Neutrophil (primary cell): ENCODE measurements around the gene TREML4.

Experiments used
- H3K27ac ChIP-seq: fragments of 200-600 bp; sonication (generic); 2 replicates; pipeline ENCODE4 v1.5.1; 2016; ENCODE audit warnings: mild to moderate bottlenecking, moderate library complexity
- H3K27me3 ChIP-seq: fragments of 200-600 bp; sonication (generic); 2 replicates; pipeline ENCODE4 v1.6.0; 2016; ENCODE audit warnings: mild to moderate bottlenecking
- H3K36me3 ChIP-seq: fragments of 200-600 bp; sonication (generic); 2 replicates; pipeline ENCODE4 v1.5.1; 2017
- H3K4me1 ChIP-seq, 2 experiments: fragments of 200-600 bp in 1 of 2; sonication (generic) in 1 of 2; 1 replicate in 1 of 2; 2 replicates in 1 of 2; pipeline versions ENCODE4 v1.5.1 to v1.6.1; 2013 to 2016; ENCODE audit warnings: low read depth in 1 of 2, low read length in 1 of 2, mild to moderate bottlenecking in 1 of 2, moderate library complexity in 1 of 2; ENCODE audit not compliant: control insufficient read depth in 1 of 2, insufficient read depth in 1 of 2
- H3K4me3 ChIP-seq, 2 experiments: fragments of 200-600 bp in 1 of 2; sonication (generic) in 1 of 2; 1 replicate in 1 of 2; 2 replicates in 1 of 2; pipeline ENCODE4 v1.5.1; 2013 to 2016; ENCODE audit warnings: low read depth in 1 of 2, low read length in 1 of 2, mild to moderate bottlenecking in 1 of 2, moderate library complexity in 1 of 2
- H3K9me3 ChIP-seq: fragments of 200-600 bp; sonication (generic); 2 replicates; pipeline ENCODE4 v1.5.1; 2016
- TF ChIP-seq, protein P1 (sequence below): fragments of 200-600 bp; sonication (generic); IDR thresholded peaks from 2 replicates; pipeline ENCODE4 v1.5.1; 2016; ENCODE audit warnings: antibody characterized with exemption

Gene TREML4

DNA sequence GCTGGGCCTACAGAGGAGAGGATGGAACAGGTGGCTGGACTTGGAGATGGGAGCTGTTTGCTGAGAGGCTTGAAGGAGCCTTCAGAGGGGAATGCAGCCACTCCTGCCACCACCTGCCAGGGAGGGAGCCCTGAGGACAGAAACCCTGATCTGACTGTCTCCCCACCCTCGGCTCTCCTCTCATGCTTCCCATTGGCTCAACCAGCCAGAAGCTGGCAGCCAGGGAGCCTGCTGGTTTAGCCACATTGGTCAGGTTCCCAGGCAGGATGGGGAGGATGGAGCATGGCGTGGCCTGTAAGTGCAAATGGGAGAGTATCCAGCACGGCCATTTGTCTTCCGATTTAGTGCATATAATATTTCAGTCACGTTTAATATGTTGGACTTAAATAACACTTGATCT is 45.6 kb downstream of the TREML4 start:
- Histone ChIP-seq H3K4me3 (peak overlapping the region; percentile 19 to 53), H3K27me3 (no peaks in the 10 kb centered on the region), H3K27ac (peak overlapping the region; percentile 94), H3K36me3 (peaks cover 61% of the 10 kb centered on the region), H3K9me3 (no peaks in the 10 kb centered on the region), H3K4me1 (peaks cover 100% of the 10 kb centered on the region in 2 experiments)
- TF ChIP-seq, protein P1, sequence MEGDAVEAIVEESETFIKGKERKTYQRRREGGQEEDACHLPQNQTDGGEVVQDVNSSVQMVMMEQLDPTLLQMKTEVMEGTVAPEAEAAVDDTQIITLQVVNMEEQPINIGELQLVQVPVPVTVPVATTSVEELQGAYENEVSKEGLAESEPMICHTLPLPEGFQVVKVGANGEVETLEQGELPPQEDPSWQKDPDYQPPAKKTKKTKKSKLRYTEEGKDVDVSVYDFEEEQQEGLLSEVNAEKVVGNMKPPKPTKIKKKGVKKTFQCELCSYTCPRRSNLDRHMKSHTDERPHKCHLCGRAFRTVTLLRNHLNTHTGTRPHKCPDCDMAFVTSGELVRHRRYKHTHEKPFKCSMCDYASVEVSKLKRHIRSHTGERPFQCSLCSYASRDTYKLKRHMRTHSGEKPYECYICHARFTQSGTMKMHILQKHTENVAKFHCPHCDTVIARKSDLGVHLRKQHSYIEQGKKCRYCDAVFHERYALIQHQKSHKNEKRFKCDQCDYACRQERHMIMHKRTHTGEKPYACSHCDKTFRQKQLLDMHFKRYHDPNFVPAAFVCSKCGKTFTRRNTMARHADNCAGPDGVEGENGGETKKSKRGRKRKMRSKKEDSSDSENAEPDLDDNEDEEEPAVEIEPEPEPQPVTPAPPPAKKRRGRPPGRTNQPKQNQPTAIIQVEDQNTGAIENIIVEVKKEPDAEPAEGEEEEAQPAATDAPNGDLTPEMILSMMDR = no peak

DNA sequence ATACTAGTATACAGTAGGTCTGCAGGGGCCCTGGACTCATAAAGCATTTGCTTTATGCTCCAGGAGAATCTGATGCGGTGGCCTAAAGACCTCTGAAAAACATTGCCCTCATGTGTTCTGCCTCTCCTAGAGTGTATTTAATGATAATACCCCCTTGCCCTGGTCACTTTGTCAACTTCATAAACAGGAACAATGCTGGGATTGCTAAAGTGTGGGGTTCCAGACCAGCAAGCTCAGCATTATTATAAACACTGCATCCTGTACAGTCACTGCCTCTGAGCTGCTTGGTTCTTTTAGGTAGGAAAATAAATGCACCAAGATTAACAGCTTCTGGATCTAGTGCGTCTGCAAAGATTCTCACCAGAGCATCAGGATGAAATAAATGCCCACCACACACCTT is 46.1 kb downstream of the TREML4 start:
- peaks cover 67% of the 10 kb centered on the region for H3K36me3 ChIP-seq
- peaks cover 100% of the 10 kb centered on the region in 2 experiments for H3K4me1 ChIP-seq
- no peaks in the 10 kb centered on the region for H3K27me3 ChIP-seq
- H3K27ac ChIP-seq = peak overlapping the region; percentile 94
- H3K4me3 ChIP-seq = peak overlapping the region in 1 of 2 experiments; percentile 53
- TF ChIP-seq, protein P1 = no peak
- no peaks in the 10 kb centered on the region for H3K9me3 ChIP-seq

DNA sequence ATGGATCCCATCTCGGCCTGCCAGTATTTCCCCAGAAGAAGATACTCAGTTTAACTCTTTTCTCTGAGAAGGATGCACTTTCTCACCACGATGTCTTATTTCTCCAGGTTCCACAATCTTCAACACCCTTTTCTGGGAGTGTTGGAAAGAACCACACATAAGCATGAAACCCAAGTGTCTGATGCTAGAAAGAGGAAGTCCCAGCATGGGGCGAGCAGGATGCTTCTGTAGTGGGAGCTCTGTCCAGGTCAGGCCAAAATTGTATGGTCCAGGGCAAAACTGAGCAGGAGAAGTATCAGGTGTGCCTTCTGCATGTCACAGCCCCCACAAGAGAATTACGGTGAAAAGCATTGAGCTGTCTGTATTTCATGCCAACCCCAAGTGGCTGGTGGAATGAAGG is 47.3 kb downstream of the TREML4 start:
- peaks cover 100% of the 10 kb centered on the region in 2 experiments for H3K4me1 ChIP-seq
- TF ChIP-seq, protein P1 = no peak
- H3K27ac ChIP-seq = peak overlapping the region; percentile 94
- H3K9me3 ChIP-seq = no peaks in the 10 kb centered on the region
- no peaks in the 10 kb centered on the region for H3K27me3 ChIP-seq
- H3K4me3 ChIP-seq = peak overlapping the region; percentile 4 to 53
- peaks cover 75% of the 10 kb centered on the region for H3K36me3 ChIP-seq

DNA sequence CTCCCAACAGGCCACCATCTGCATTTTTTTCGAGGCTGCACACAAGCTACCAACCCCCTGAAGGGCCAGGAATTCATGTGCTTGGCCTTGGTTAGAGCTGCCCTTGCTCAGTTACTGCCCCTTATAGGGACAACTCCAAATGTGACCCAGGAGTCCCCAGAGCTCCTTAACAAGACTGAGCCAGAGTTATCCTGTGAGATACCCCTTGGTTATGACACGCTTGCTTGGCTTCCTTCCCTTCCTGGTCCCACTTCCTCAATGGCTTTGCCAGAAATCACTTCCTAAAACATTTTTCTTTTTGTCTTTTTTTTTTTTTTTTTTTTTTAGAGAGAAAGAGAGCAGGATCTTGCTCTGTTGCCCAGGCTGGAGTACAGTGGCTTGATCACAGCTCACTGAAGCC is 49.5 kb downstream of the TREML4 start:
- H3K9me3 ChIP-seq = no peaks in the 10 kb centered on the region
- peak overlapping the region; percentile 94 for H3K27ac ChIP-seq
- TF ChIP-seq, protein P1 = no peak
- peaks cover 99 to 100% of the 10 kb centered on the region in 2 experiments for H3K4me1 ChIP-seq
- H3K36me3 ChIP-seq = peaks cover 96% of the 10 kb centered on the region
- H3K27me3 ChIP-seq = no peaks in the 10 kb centered on the region
- H3K4me3 ChIP-seq = peak overlapping the region; percentile 49 to 82

DNA sequence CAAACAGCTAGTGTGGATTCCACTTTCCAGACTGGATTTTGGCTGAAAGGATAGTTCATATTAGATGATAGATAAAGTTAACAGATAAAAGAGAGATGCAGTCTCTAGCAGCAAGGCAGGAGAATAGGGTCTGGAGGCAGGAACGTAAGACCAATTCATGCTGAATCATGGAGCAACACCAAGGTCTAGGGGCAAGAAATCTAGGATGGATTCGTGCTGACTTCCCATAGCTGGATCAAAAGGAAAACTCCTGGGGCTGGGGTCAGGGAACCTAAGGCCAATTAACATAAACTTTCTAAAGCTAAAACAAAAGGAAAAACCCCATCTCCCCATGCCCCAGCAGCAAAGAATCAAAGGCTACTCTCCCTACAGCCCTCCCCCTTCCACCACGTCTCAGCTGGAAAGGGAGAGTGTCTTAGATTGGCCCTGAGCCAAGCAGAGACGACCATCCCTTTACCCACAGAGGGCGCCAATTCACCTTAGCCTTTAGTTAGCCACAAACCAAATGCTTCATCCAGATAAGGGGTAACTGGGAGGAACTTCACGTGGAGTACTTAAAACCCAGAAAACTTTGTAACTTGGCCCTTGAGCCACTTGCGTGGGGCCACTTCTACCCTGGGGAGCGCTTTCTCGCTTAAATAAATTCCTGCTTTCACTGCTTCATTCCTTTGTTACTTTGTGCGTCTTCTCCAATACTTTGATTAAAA is 50.7 kb downstream of the TREML4 start:
- Histone ChIP-seq H3K27ac (peak overlapping the region; percentile 94), H3K4me1 (peaks cover 99 to 100% of the 10 kb centered on the region in 2 experiments), H3K27me3 (no peaks in the 10 kb centered on the region), H3K4me3 (peak overlapping the region; percentile 49 to 82), H3K9me3 (no peaks in the 10 kb centered on the region), H3K36me3 (peaks cover 96% of the 10 kb centered on the region)
- TF ChIP-seq, protein P1 = peak; percentile 67
